ENCODE results near the gene SLC6A1. TPM values are rescaled to one million over a fixed set of nuclear protein-coding genes. Genes with fewer than 3 reads are reported as not detected.

SLC6A1 gene
- total RNA-seq, 1 donor: not detected

DNA sequence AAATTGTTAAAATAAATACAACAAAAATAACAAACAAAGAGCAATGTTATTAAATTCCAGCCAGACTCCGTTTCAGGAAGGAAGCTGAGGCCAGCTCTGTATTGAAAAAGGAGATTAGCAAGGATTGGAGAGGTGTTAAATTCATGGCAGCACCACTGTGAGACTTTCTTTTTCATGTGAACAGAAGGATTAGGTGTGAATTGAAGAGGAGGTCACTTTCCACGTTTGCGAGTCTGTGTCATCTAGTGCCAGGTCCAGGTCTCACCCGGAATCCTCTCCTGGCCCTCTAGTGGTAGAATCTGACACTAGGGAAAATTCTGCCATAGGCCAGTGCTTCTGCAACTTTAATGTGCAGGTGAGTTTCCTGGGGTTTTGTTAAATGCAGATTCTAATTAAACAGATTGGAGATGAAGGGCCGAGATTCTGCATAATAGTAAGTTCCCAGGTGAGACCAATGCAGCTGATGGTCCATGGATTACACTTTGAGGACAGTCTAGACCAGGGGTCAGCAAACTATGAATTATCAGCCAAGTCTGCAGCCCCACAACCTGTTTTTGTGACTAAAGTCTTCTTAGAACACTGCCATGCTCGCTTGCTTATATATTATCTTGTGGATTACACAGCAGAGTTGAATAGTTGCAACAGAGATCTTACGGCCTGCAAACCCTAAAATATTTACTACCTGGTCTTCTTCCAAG lies 9.2 kb upstream of the SLC6A1 start:
- H3K4me1 ChIP-seq (ENCODE audit: insufficient read depth, low read length): peaks cover 19% of the 10 kb centered on the region
- H3K4me2 ChIP-seq (ENCODE audit: insufficient read depth, low read length): peak overlapping the region; percentile 53
- TF ChIP-seq, protein P1, sequence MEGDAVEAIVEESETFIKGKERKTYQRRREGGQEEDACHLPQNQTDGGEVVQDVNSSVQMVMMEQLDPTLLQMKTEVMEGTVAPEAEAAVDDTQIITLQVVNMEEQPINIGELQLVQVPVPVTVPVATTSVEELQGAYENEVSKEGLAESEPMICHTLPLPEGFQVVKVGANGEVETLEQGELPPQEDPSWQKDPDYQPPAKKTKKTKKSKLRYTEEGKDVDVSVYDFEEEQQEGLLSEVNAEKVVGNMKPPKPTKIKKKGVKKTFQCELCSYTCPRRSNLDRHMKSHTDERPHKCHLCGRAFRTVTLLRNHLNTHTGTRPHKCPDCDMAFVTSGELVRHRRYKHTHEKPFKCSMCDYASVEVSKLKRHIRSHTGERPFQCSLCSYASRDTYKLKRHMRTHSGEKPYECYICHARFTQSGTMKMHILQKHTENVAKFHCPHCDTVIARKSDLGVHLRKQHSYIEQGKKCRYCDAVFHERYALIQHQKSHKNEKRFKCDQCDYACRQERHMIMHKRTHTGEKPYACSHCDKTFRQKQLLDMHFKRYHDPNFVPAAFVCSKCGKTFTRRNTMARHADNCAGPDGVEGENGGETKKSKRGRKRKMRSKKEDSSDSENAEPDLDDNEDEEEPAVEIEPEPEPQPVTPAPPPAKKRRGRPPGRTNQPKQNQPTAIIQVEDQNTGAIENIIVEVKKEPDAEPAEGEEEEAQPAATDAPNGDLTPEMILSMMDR (IDR thresholded peaks at IDR 0.05; ENCODE audit: extremely low read depth, low read depth, low read length): peak; percentile 88
- no peak overlapping the region for H3K4me3 ChIP-seq (ENCODE audit: insufficient read depth, low read length)
- H3K27me3 ChIP-seq (ENCODE audit: insufficient read depth, low read length): peaks cover 15% of the 10 kb centered on the region
- H3K79me2 ChIP-seq (ENCODE audit: insufficient read depth, low read length): no peaks in the 10 kb centered on the region
- no peaks in the 10 kb centered on the region for H3K36me3 ChIP-seq (ENCODE audit: insufficient read depth, low read length)
- no peaks in the 10 kb centered on the region for H3K9me3 ChIP-seq (ENCODE audit: low read depth, low read length)
- H3K27ac ChIP-seq (ENCODE audit: low read depth, low read length): no peak overlapping the region
- H4K20me1 ChIP-seq (ENCODE audit: insufficient read depth, low read length): no peaks in the 10 kb centered on the region
- peak overlapping the region; percentile 52 for H2AFZ ChIP-seq (ENCODE audit: low read length)
- DNase-seq (ENCODE audit: insufficient read length, low spot score, missing footprints): peak; percentile 94

DNA sequence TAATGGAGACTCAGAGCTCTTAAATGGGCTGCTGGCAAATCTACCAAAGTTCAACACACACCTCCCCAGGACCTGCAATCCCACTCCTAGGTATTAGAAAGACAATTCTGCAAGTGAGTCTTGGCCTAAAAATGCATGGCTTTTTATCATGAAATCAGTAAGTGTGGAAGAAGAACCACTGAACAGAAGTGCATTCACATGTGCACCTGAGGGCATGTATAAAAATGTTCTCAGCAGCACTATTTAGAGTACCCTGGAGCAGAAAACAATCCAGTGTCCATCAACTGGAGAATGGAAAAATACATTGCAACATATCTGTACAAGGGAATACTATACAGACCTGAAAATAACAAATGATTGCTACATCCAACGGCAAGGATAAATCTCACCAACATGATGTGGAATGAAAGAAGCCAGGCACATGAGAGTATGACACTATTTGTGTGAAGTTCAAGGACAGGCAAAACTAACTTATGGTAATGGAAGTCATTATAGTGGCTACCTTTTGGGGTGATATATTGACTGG lies 8.1 kb upstream of the SLC6A1 start:
- no peaks in the 10 kb centered on the region for H3K9me3 ChIP-seq (ENCODE audit: low read depth, low read length)
- H3K27ac ChIP-seq (ENCODE audit: low read depth, low read length): no peak overlapping the region
- no peak overlapping the region for H3K4me2 ChIP-seq (ENCODE audit: insufficient read depth, low read length)
- H3K79me2 ChIP-seq (ENCODE audit: insufficient read depth, low read length): no peaks in the 10 kb centered on the region
- no peaks in the 10 kb centered on the region for H4K20me1 ChIP-seq (ENCODE audit: insufficient read depth, low read length)
- no peak for DNase-seq (ENCODE audit: insufficient read length, low spot score, missing footprints)
- no peaks in the 10 kb centered on the region for H3K36me3 ChIP-seq (ENCODE audit: insufficient read depth, low read length)
- peaks cover 22% of the 10 kb centered on the region for H3K27me3 ChIP-seq (ENCODE audit: insufficient read depth, low read length)
- H2AFZ ChIP-seq (ENCODE audit: low read length): no peak overlapping the region
- peaks cover 19% of the 10 kb centered on the region for H3K4me1 ChIP-seq (ENCODE audit: insufficient read depth, low read length)
- TF ChIP-seq, protein P1 (IDR thresholded peaks at IDR 0.05; ENCODE audit: extremely low read depth, low read depth, low read length): no peak
- H3K4me3 ChIP-seq (ENCODE audit: insufficient read depth, low read length): no peak overlapping the region

DNA sequence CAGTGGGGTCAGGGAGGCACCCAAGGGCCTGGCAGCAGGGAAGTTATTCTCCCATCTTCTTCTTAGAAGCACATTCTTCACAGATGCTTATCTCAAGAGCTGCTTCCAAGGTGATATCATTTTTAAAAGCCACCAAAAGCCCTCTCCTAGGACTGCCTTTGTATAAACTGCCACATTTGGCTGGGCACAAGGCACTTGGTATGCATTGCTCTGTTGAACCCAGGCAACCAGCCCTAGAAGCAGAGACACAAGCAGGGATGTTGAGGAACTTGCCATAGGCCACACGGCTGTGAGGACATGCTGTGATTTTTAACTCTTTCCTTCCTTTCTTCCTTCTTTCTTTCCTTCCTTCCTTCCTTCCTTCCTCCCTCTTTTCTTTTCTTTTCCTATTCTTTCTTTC lies 7.4 kb upstream of the SLC6A1 start:
- Histone ChIP-seq H3K27me3 (ENCODE audit: insufficient read depth, low read length) (peaks cover 28% of the 10 kb centered on the region), H2AFZ (ENCODE audit: low read length) (no peak overlapping the region), H3K4me2 (ENCODE audit: insufficient read depth, low read length) (no peak overlapping the region), H3K4me3 (ENCODE audit: insufficient read depth, low read length) (no peak overlapping the region), H3K36me3 (ENCODE audit: insufficient read depth, low read length) (no peaks in the 10 kb centered on the region), H3K27ac (ENCODE audit: low read depth, low read length) (no peak overlapping the region), H4K20me1 (ENCODE audit: insufficient read depth, low read length) (no peaks in the 10 kb centered on the region), H3K4me1 (ENCODE audit: insufficient read depth, low read length) (peaks cover 19% of the 10 kb centered on the region), H3K9me3 (ENCODE audit: low read depth, low read length) (no peaks in the 10 kb centered on the region), H3K79me2 (ENCODE audit: insufficient read depth, low read length) (no peaks in the 10 kb centered on the region)
- no peak for DNase-seq (ENCODE audit: insufficient read length, low spot score, missing footprints)
- TF ChIP-seq, protein P1 (IDR thresholded peaks at IDR 0.05; ENCODE audit: extremely low read depth, low read depth, low read length): no peak

DNA sequence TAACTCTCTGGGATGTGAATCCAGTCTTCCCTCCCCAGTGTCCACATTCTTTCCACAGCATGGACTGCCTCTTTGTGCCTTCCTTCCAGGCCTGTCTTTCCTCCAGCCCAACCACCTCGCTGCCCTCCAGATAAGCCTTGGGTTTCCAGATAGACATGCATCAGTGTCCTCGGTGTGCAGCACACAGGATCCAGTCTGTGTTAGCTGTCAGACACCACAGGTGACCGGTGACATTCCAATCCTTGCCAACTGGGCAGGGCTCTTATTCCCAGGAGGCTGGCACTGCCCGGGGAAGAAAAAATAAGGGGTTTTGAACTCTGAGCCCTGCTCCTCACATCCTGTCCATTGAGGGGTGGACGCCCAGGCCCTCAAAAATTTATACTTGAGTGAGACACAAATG lies 6.0 kb upstream of the SLC6A1 start:
- Histone ChIP-seq H2AFZ (ENCODE audit: low read length) (no peak overlapping the region), H3K4me1 (ENCODE audit: insufficient read depth, low read length) (peaks cover 17% of the 10 kb centered on the region), H3K4me3 (ENCODE audit: insufficient read depth, low read length) (no peak overlapping the region), H3K9me3 (ENCODE audit: low read depth, low read length) (no peaks in the 10 kb centered on the region), H3K4me2 (ENCODE audit: insufficient read depth, low read length) (no peak overlapping the region), H3K27ac (ENCODE audit: low read depth, low read length) (no peak overlapping the region), H4K20me1 (ENCODE audit: insufficient read depth, low read length) (no peaks in the 10 kb centered on the region), H3K27me3 (ENCODE audit: insufficient read depth, low read length) (peaks cover 42% of the 10 kb centered on the region), H3K36me3 (ENCODE audit: insufficient read depth, low read length) (no peaks in the 10 kb centered on the region), H3K79me2 (ENCODE audit: insufficient read depth, low read length) (no peaks in the 10 kb centered on the region)
- TF ChIP-seq, protein P1 (IDR thresholded peaks at IDR 0.05; ENCODE audit: extremely low read depth, low read depth, low read length): no peak
- DNase-seq (ENCODE audit: insufficient read length, low spot score, missing footprints): no peak
